B cell (primary cell): ENCODE results near the gene RNF215.

Source experiments
- CTCF ChIP-seq: fragments of 200-600 bp; IDR thresholded peaks from one replicate; pipeline ENCODE4 v1.8.0; 2022; ENCODE audit warnings: antibody characterized with exemption, mild to moderate bottlenecking
- EZH2 ChIP-seq: IDR thresholded peaks from 2 replicates; pipeline ENCODE4 v1.6.1; 2012; ENCODE audit warnings: borderline replicate concordance, low read depth, mild to moderate bottlenecking, moderate library complexity, low read length; ENCODE audit not compliant: insufficient read depth, poor library complexity, severe bottlenecking

GRCh38 chr22:30429887-30430286 is 42.7 kb upstream of the RNF215 start:
- TF ChIP-seq CTCF (no peak), EZH2 (no peak)
